HG03196 (cell line): ENCODE results near the gene LDB3.

Experiments
- ATAC-seq: cut with Tn5 transposase; IDR thresholded peaks from one replicate; pipeline ENCODE4 v1.9.1; 2021; ENCODE audit not compliant: unreplicated experiment

Gene LDB3

GRCh38 chr10:86703176-86703575 is 34.9 kb downstream of the LDB3 start:
- ATAC-seq, result no peak

GRCh38 chr10:86705139-86705538 is 36.8 kb downstream of the LDB3 start:
- ATAC-seq, result no peak

- ATAC-seq, result no peak
These were observed 37.6 kb downstream of the LDB3 start for GRCh38 chr10:86705905-86706304.

- ATAC-seq, result no peak
These were observed 38.1 kb downstream of the LDB3 start for GRCh38 chr10:86706401-86706841.

- no peak for ATAC-seq
These were observed 38.7 kb downstream of the LDB3 start for GRCh38 chr10:86706977-86707376.

GRCh38 chr10:86707505-86707904 is 39.2 kb downstream of the LDB3 start:
- ATAC-seq, result no peak

- no peak for ATAC-seq
These were observed 39.9 kb downstream of the LDB3 start for GRCh38 chr10:86708068-86708782.

GRCh38 chr10:86708783-86709380 is 40.6 kb downstream of the LDB3 start:
- no peak for ATAC-seq

GRCh38 chr10:86709396-86710185 is 41.3 kb downstream of the LDB3 start:
- no peak for ATAC-seq

GRCh38 chr10:86710987-86711512 is 42.7 kb downstream of the LDB3 start:
- ATAC-seq, result peak; percentile 85

- peak; percentile 40 for ATAC-seq
These were observed 43.4 kb downstream of the LDB3 start for GRCh38 chr10:86711513-86712316.

GRCh38 chr10:86712317-86712707 is 44.0 kb downstream of the LDB3 start:
- ATAC-seq, result no peak

- ATAC-seq, result no peak
These were observed 47.0 kb downstream of the LDB3 start for GRCh38 chr10:86715156-86715795.

- ATAC-seq, result no peak
These were observed 47.5 kb downstream of the LDB3 start for GRCh38 chr10:86715836-86716235.

- ATAC-seq, result no peak
These were observed 48.2 kb downstream of the LDB3 start for GRCh38 chr10:86716466-86716865.

- no peak for ATAC-seq
These were observed 50.2 kb downstream of the LDB3 start for GRCh38 chr10:86718556-86718955.

- ATAC-seq, result no peak
These were observed 52.9 kb downstream of the LDB3 start for GRCh38 chr10:86721232-86721631.

- ATAC-seq, result no peak
These were observed 54.7 kb downstream of the LDB3 start for GRCh38 chr10:86723009-86723408.

GRCh38 chr10:86724445-86724844 is 56.1 kb downstream of the LDB3 start:
- no peak for ATAC-seq

- ATAC-seq, result no peak
These were observed 57.8 kb downstream of the LDB3 start for GRCh38 chr10:86725980-86726676.
